H1 (cell line): ENCODE measurements around the gene SLC7A8. TPM values are rescaled to one million over a fixed set of nuclear protein-coding genes. Genes with fewer than 3 reads are reported as not detected.

Experiments used
- CTCF ChIA-PET: fragments of 300-600 bp; sonication (Branson Sonifier 250); formaldehyde crosslinking; loops from one replicate; lab custom pipeline; 2021; ENCODE audit not compliant: partially characterized antibody; lab: Charles Lee
- POLR2A ChIA-PET: fragments of 300-600 bp; sonication (Branson Sonifier 250); formaldehyde crosslinking; loops from one replicate; lab custom pipeline; 2021; ENCODE audit warnings: inconsistent platforms; ENCODE audit not compliant: partially characterized antibody; lab: Charles Lee
- DNase-seq, 2 experiments: peaks; one replicate each; pipeline versions ENCODE4 v3.0.0 to v3.0.0-alpha.2; 2010 to 2022; ENCODE audit warnings: low spot score in 2 of 2, low read depth in 1 of 2, mixed read lengths in 1 of 2
- FAIRE-seq: peaks from 2 replicates; lab custom pipeline; 2011; peaks lifted over from hg19 to GRCh38; lab: Jason Lieb, UNC
- H2AFZ ChIP-seq: 2 replicates; pipeline ENCODE4 v1.8.1; 2012; ENCODE audit warnings: low read length, inconsistent platforms
- H2AK5ac ChIP-seq: 2 replicates; pipeline ENCODE4 v1.6.1; 2013; ENCODE audit warnings: low read depth, low read length
- H2BK120ac ChIP-seq: replicated peaks from 2 replicates; pipeline ENCODE3; 2013; ENCODE audit warnings: low read depth, low read length, inconsistent platforms
- H2BK12ac ChIP-seq: 2 replicates; pipeline ENCODE4 v1.6.1; 2013; ENCODE audit warnings: low read depth, low read length
- H2BK15ac ChIP-seq: 2 replicates; pipeline ENCODE4 v1.6.1; 2013; ENCODE audit warnings: low read length
- H2BK20ac ChIP-seq: 2 replicates; pipeline ENCODE4 v1.6.1; 2013; ENCODE audit warnings: low read length
- H2BK5ac ChIP-seq: 2 replicates; pipeline ENCODE4 v1.6.1; 2013; ENCODE audit warnings: low read depth, low read length
- H3K14ac ChIP-seq: 2 replicates; pipeline ENCODE4 v1.6.1; 2013; ENCODE audit warnings: inconsistent platforms; ENCODE audit not compliant: insufficient read length
- H3K18ac ChIP-seq: 2 replicates; pipeline ENCODE4 v1.6.1; 2013; ENCODE audit warnings: low read length; ENCODE audit errors: extremely low read depth
- H3K23ac ChIP-seq: 2 replicates; pipeline ENCODE4 v1.6.1; 2013; ENCODE audit warnings: inconsistent platforms; ENCODE audit not compliant: insufficient read length
- H3K23me2 ChIP-seq: 2 replicates; pipeline ENCODE4 v1.6.1; 2013; ENCODE audit warnings: low read depth, low read length
- H3K27ac ChIP-seq: 2 replicates; pipeline ENCODE4 v1.6.1; 2011; ENCODE audit warnings: low read depth, low read length, inconsistent platforms
- H3K27me3 ChIP-seq, 4 experiments: replicated peaks in 1 of 4; 1 replicate in 1 of 4; 2 replicates in 3 of 4; pipeline versions ENCODE4 v1.6.1 to v1.8.1; 2011 to 2013; ENCODE audit warnings: low read length in 3 of 4, mild to moderate bottlenecking in 3 of 4, inconsistent platforms in 2 of 4, mixed read lengths in 2 of 4, moderate library complexity in 1 of 4; ENCODE audit not compliant: control insufficient read depth in 3 of 4, insufficient read depth in 3 of 4; ENCODE audit errors: extremely low read depth in 1 of 4
- H3K36me3 ChIP-seq, 4 experiments: 2 replicates each; pipeline versions ENCODE4 v1.6.1 to v1.8.1; 2011 to 2013; ENCODE audit warnings: mild to moderate bottlenecking in 4 of 4, low read length in 3 of 4, moderate library complexity in 2 of 4, control low read depth in 1 of 4, inconsistent platforms in 1 of 4; ENCODE audit not compliant: insufficient read depth in 4 of 4, control insufficient read depth in 2 of 4
- H3K4ac ChIP-seq: replicated peaks from 2 replicates; pipeline ENCODE3; 2013; ENCODE audit warnings: low read length, low read depth, mixed read lengths, inconsistent platforms; ENCODE audit not compliant: insufficient read length
- H3K4me1 ChIP-seq, 4 experiments: replicated peaks in 1 of 4; 1 replicate in 1 of 4; 2 replicates in 3 of 4; pipeline versions ENCODE4 v1.6.1 to v1.8.1; 2011 to 2013; ENCODE audit warnings: low read length in 3 of 4, inconsistent platforms in 2 of 4, mixed read lengths in 1 of 4; ENCODE audit not compliant: insufficient read depth in 4 of 4, control insufficient read depth in 3 of 4
- H3K4me2 ChIP-seq, 2 experiments: 2 replicates each; pipeline versions ENCODE4 v1.6.1 to v1.8.1; 2011 to 2013; ENCODE audit warnings: low read depth in 2 of 2, low read length in 2 of 2, control low read depth in 1 of 2, inconsistent platforms in 1 of 2, mild to moderate bottlenecking in 1 of 2; ENCODE audit not compliant: insufficient read depth in 1 of 2
- H3K4me3 ChIP-seq, 4 experiments: fragments of 200-600, 300-600 bp in 1 of 4; sonication (generic), shearing (Covaris generic), sonication (Bioruptor Twin) in 1 of 4; 2 replicates each; pipeline versions ENCODE4 v1.5.1 to v1.8.1; 2011 to 2016; ENCODE audit warnings: low read length in 4 of 4, low read depth in 3 of 4, control low read depth in 2 of 4, inconsistent platforms in 2 of 4, mild to moderate bottlenecking in 2 of 4, mixed read lengths in 1 of 4, moderate library complexity in 1 of 4; ENCODE audit not compliant: insufficient read depth in 2 of 4; ENCODE audit errors: extremely low read depth in 1 of 4
- H3K56ac ChIP-seq: replicated peaks from 2 replicates; pipeline ENCODE3; 2013; ENCODE audit warnings: low read depth, mild to moderate bottlenecking, mixed read lengths, low read length, inconsistent platforms; ENCODE audit not compliant: insufficient read length
- H3K79me1 ChIP-seq: 2 replicates; pipeline ENCODE4 v1.6.1; 2013; ENCODE audit warnings: low read depth, low read length, control low read depth
- H3K79me2 ChIP-seq, 2 experiments: 2 replicates each; pipeline versions ENCODE4 v1.6.1 to v1.8.1; 2012 to 2013; ENCODE audit warnings: low read length in 2 of 2, mild to moderate bottlenecking in 2 of 2, inconsistent platforms in 1 of 2; ENCODE audit not compliant: insufficient read depth in 2 of 2, control insufficient read depth in 1 of 2
- H3K9ac ChIP-seq, 4 experiments: replicated peaks in 1 of 4; 1 replicate in 1 of 4; 2 replicates in 3 of 4; pipeline versions ENCODE4 v1.6.1 to v1.8.1; 2011 to 2013; ENCODE audit warnings: low read depth in 3 of 4, low read length in 3 of 4, control low read depth in 2 of 4, mild to moderate bottlenecking in 2 of 4, moderate library complexity in 2 of 4, inconsistent platforms in 1 of 4; ENCODE audit errors: extremely low read depth in 1 of 4
- H3K9me3 ChIP-seq, 2 experiments: 2 replicates each; pipeline versions ENCODE4 v1.6.1 to v1.8.1; 2012 to 2013; ENCODE audit warnings: mild to moderate bottlenecking in 2 of 2, moderate library complexity in 2 of 2, control low read depth in 1 of 2, inconsistent platforms in 1 of 2, low read depth in 1 of 2, low read length in 1 of 2, mixed read lengths in 1 of 2; ENCODE audit not compliant: insufficient read depth in 2 of 2
- H4K20me1 ChIP-seq, 2 experiments: replicated peaks in 1 of 2; 2 replicates each; pipeline versions ENCODE3 to v1.8.1; 2011 to 2013; ENCODE audit warnings: inconsistent platforms in 2 of 2, low read length in 2 of 2, mild to moderate bottlenecking in 1 of 2; ENCODE audit not compliant: insufficient read depth in 2 of 2, control insufficient read depth in 1 of 2
- H4K5ac ChIP-seq: 2 replicates; pipeline ENCODE4 v1.6.1; 2013; ENCODE audit warnings: low read length, low read depth, mixed read lengths, inconsistent platforms; ENCODE audit not compliant: insufficient read length
- H4K8ac ChIP-seq: 2 replicates; pipeline ENCODE4 v1.8.0; 2013; ENCODE audit warnings: mild to moderate bottlenecking, moderate library complexity, low read length, inconsistent platforms; ENCODE audit not compliant: insufficient read depth; ENCODE audit errors: extremely low read depth
- H4K91ac ChIP-seq: replicated peaks from 2 replicates; pipeline ENCODE3; 2013; ENCODE audit warnings: low read length, mixed read lengths, inconsistent platforms; ENCODE audit not compliant: insufficient read length
- E2F6 ChIP-seq: IDR thresholded peaks from 2 replicates; pipeline ENCODE4 v1.6.1; 2012; ENCODE audit warnings: inconsistent platforms
- EP300 ChIP-seq, 2 experiments: IDR thresholded peaks; 1 replicate in 1 of 2; 2 replicates in 1 of 2; pipeline ENCODE4 v1.6.1; 2011 to 2012; ENCODE audit warnings: low read depth in 2 of 2, low read length in 2 of 2, mild to moderate bottlenecking in 2 of 2, borderline replicate concordance in 1 of 2, inconsistent platforms in 1 of 2, moderate library complexity in 1 of 2
- GTF2F1 ChIP-seq: IDR thresholded peaks from 2 replicates; pipeline ENCODE4 v1.6.1; 2012; ENCODE audit warnings: low read depth, low read length, improper control_type of control experiment, borderline replicate concordance
- MAX ChIP-seq: IDR thresholded peaks from 2 replicates; pipeline ENCODE4 v1.6.1; 2012; ENCODE audit warnings: inconsistent platforms
- POLR2A ChIP-seq, 2 experiments: IDR thresholded peaks; 1 replicate in 1 of 2; 2 replicates in 1 of 2; pipeline ENCODE4 v1.6.1; 2011; ENCODE audit warnings: low read depth in 2 of 2, low read length in 2 of 2, mild to moderate bottlenecking in 2 of 2; ENCODE audit errors: control extremely low read depth in 1 of 2
- POU5F1 ChIP-seq: IDR thresholded peaks from 2 replicates; pipeline ENCODE4 v1.6.1; 2011; ENCODE audit warnings: low read depth, mild to moderate bottlenecking, low read length, moderate library complexity
- WGBS, 2 experiments: shearing (Covaris generic) in 1 of 2; methylation state at CpG; one replicate each; pipeline versions ENCODE4 v1.1.6 to v1.1.7; 2013 to 2015; ENCODE audit warnings: low lambda C conversion rate in 2 of 2, mixed read lengths in 2 of 2, inconsistent platforms in 1 of 2, low coverage in 1 of 2, missing lambda C conversion rate in 1 of 2; ENCODE audit not compliant: insufficient replicate concordance in 2 of 2, insufficient coverage in 1 of 2, insufficient read length in 1 of 2; ENCODE audit errors: extremely low coverage in 1 of 2, missing lambda C conversion rate in 1 of 2; 5-methylcytosine and 5-hydroxymethylcytosine counted together
- polyA plus RNA-seq, 7 experiments: library from polyadenylated mRNA; depleted of rRNA in 3 of 7; stranded (reverse) in 5 of 7; unstranded in 2 of 7; fragments of >200 nt in 5 of 7; fragments of 200-250 nt in 2 of 7; gene quantifications; 1 replicate in 5 of 7; 2 replicates in 1 of 7; 4 replicates in 1 of 7; pipeline versions ENCODE4 v1.2.1 to v1.2.3, GENCODE V29; 2011 to 2013; ENCODE audit warnings: missing spikeins in 2 of 7, mixed read lengths in 2 of 7
- total RNA-seq: library from RNA; stranded (reverse); fragmentation: NEBNext Ultra II Directional; extraction: Animal tissue kit (Norgen Biotek cat#: 25700); gene quantifications from 2 replicates; pipeline ENCODE4 v1.2.1, GENCODE V29; 2021

The SLC7A8 gene
- total and polyA plus RNA-seq, 2 of the 8 experiments (the other 6 are each of a cell fraction or from before 2014, with no cell fraction given): 182 to 204 TPM

- H3K4me3 ChIP-seq: no peak overlapping the region
- peaks cover 8 to 31% (median 19%) of the 10 kb centered on the region in 4 experiments; a peak in 7 of 8 replicates for H3K36me3 ChIP-seq
- H4K91ac ChIP-seq: no peak overlapping the region
- H3K9me3 ChIP-seq: no peaks in the 10 kb centered on the region
- ChIA-PET POLR2A (interaction anchor here (1.6 to 2.6 kb wide), 4 partner anchors 9 to 172 kb away, joined by 3 to 10 read pairs (median 5); partner anchors contain the start of gene AJUBA), CTCF (interaction anchor here (0.9 to 2.3 kb wide), 5 partner anchors 8 to 34 kb away, joined by 3 to 7 read pairs (median 6); no protein-coding TSS in a partner anchor)
- H4K20me1 ChIP-seq: no peaks in the 10 kb centered on the region
- no peak overlapping the region for H3K27ac ChIP-seq
- H4K8ac ChIP-seq: no peak overlapping the region; the same call in 1 of the 2 replicates
- H2BK15ac ChIP-seq: no peak overlapping the region
- H3K14ac ChIP-seq: no peak overlapping the region
- H2BK5ac ChIP-seq: peak overlapping the region; percentile 69
- no peak overlapping the region for H3K56ac ChIP-seq
- H3K27me3 ChIP-seq: no peaks in the 10 kb centered on the region
- H3K23ac ChIP-seq: no peak overlapping the region
- H3K79me1 ChIP-seq: no peaks in the 10 kb centered on the region; the same call in 1 of the 2 replicates
- no peak overlapping the region for H2AFZ ChIP-seq
- H3K79me2 ChIP-seq: no peaks in the 10 kb centered on the region
- H4K5ac ChIP-seq: peak overlapping the region; percentile 34
- H2BK20ac ChIP-seq: peak overlapping the region; percentile 36
- peak overlapping the region; percentile 1 for H2BK120ac ChIP-seq
- 88% methylated on average over 28 of the region's 28 CpGs; no CpG with 5 or more reads in 1 of the 2 experiments for whole genome bisulfite sequencing, 2 experiments
- no peak for FAIRE-seq
- H3K23me2 ChIP-seq: no peaks in the 10 kb centered on the region
- no peak overlapping the region for H3K4ac ChIP-seq
- TF ChIP-seq POLR2A (IDR thresholded peaks at IDR 0.05; ENCODE audit: control extremely low read depth in 1 of 2, low read depth in 2 of 2, low read length in 2 of 2) (peak in 1 of 2 experiments; percentile 44; a peak in 1 of 3 replicates), POU5F1 (no peak), EP300 (IDR thresholded peaks at IDR 0.05; ENCODE audit: borderline replicate concordance in 1 of 2, low read depth in 2 of 2, low read length in 2 of 2) (no peak), E2F6 (peak; percentile 87), MAX (peak; percentile 89), GTF2F1 (no peak)
- TF ChIP-seq, all 59 proteins: peak for 3
- Histone ChIP-seq H3K4me1 (peaks cover 3 to 18% (median 11%) of the 10 kb centered on the region in 4 experiments), H3K4me2 (no peak overlapping the region; a peak in 1 of 4 replicates), H3K9ac (no peak overlapping the region), H2AK5ac (peak overlapping the region; percentile 11; the same call in 1 of the 2 replicates), H2BK12ac (peak overlapping the region; percentile 30), H3K18ac (peak overlapping the region; percentile 78; the same call in 1 of the 2 replicates)
- peak in 1 of 2 experiments; percentile 80 for DNase-seq
Observed at GRCh38 chr14:23153851-23154796, 29.3 kb downstream of the SLC7A8 start.
